ENCODE results near the gene HOXB7. TPM values are rescaled to one million over a fixed set of nuclear protein-coding genes. Genes with fewer than 3 reads are reported as not detected.

The HOXB7 gene
- total RNA-seq, 1 donor from 2014 or later = 15.0 TPM

GRCh38 chr17:48625495-48626244 lies 14.9 kb upstream of the HOXB7 start:
- intact Hi-C loops (cut with DNase I) = no loop called here
- no peak for TF ChIP-seq CTCF (IDR thresholded peaks at IDR 0.05)
- H3K9me3 ChIP-seq = no peaks in the 10 kb centered on the region
- H3K27me3 ChIP-seq = peaks cover 29% of the 10 kb centered on the region
- peaks cover 15 to 21% of the 10 kb centered on the region in 2 donors for H3K4me1 ChIP-seq
- DNase-seq (ENCODE audit: low spot score in 2 of 2) = no peak
- no peak overlapping the region for H3K27ac ChIP-seq
- no peaks in the 10 kb centered on the region for H3K36me3 ChIP-seq
- H3K4me3 ChIP-seq = peak overlapping the region; percentile 35 to 60

GRCh38 chr17:48624544-48625494 lies 14.0 kb upstream of the HOXB7 start:
- Histone ChIP-seq H3K27me3 (peaks cover 29% of the 10 kb centered on the region), H3K27ac (no peak overlapping the region), H3K9me3 (no peaks in the 10 kb centered on the region), H3K36me3 (no peaks in the 10 kb centered on the region), H3K4me3 (peak overlapping the region; percentile 35 to 60), H3K4me1 (peaks cover 15 to 21% of the 10 kb centered on the region in 2 donors)
- DNase-seq (ENCODE audit: low spot score in 2 of 2) = no peak
- intact Hi-C loops (cut with DNase I) = no loop called here
- no peak for TF ChIP-seq CTCF (IDR thresholded peaks at IDR 0.05)

GRCh38 chr17:48624118-48624517 lies 13.3 kb upstream of the HOXB7 start:
- Histone ChIP-seq H3K36me3 (no peaks in the 10 kb centered on the region), H3K9me3 (no peaks in the 10 kb centered on the region), H3K27me3 (peaks cover 29% of the 10 kb centered on the region), H3K4me3 (no peak overlapping the region), H3K4me1 (peaks cover 15 to 21% of the 10 kb centered on the region in 2 donors), H3K27ac (no peak overlapping the region)
- intact Hi-C loops (cut with DNase I) = no loop called here
- no peak for DNase-seq (ENCODE audit: low spot score in 2 of 2)
- no peak for TF ChIP-seq CTCF (IDR thresholded peaks at IDR 0.05)

GRCh38 chr17:48623583-48623982 lies 12.8 kb upstream of the HOXB7 start:
- Histone ChIP-seq H3K9me3 (no peaks in the 10 kb centered on the region), H3K27ac (no peak overlapping the region), H3K27me3 (peaks cover 29% of the 10 kb centered on the region), H3K4me1 (peaks cover 15 to 21% of the 10 kb centered on the region in 2 donors), H3K36me3 (no peaks in the 10 kb centered on the region), H3K4me3 (no peak overlapping the region)
- no peak for TF ChIP-seq CTCF (IDR thresholded peaks at IDR 0.05)
- no peak for DNase-seq (ENCODE audit: low spot score in 2 of 2)
- intact Hi-C loops (cut with DNase I) = no loop called here

GRCh38 chr17:48622857-48623256 lies 12.0 kb upstream of the HOXB7 start:
- H3K36me3 ChIP-seq = no peaks in the 10 kb centered on the region
- DNase-seq (ENCODE audit: low spot score in 2 of 2) = no peak
- H3K4me1 ChIP-seq = peaks cover 18 to 26% of the 10 kb centered on the region in 2 donors
- H3K27ac ChIP-seq = no peak overlapping the region
- H3K4me3 ChIP-seq = no peak overlapping the region
- peaks cover 34% of the 10 kb centered on the region for H3K27me3 ChIP-seq
- H3K9me3 ChIP-seq = no peaks in the 10 kb centered on the region
- intact Hi-C loops (cut with DNase I) = no loop called here
- no peak for TF ChIP-seq CTCF (IDR thresholded peaks at IDR 0.05)

Measured in ascending aorta (tissue), 2 donors.